Upper lobe of left lung (tissue), 4 donors: ENCODE data around the gene KLHL29.

ENCODE experiments used
- EP300 ChIP-seq, 4 donors: sonication (generic); formaldehyde crosslinking; IDR thresholded peaks; one replicate each; pipeline ENCODE4 v1.5.1; 2017; ENCODE audit warnings: antibody characterized with exemption in 4 of 4, control low read depth in 2 of 4
- POLR2A ChIP-seq, 4 donors: fragments of 450-650 bp; IDR thresholded peaks; one replicate each; pipeline ENCODE4 v1.5.1; 2016 to 2017; ENCODE audit warnings: antibody characterized with exemption in 4 of 4, mild to moderate bottlenecking in 2 of 4
- POLR2AphosphoS5 ChIP-seq, 2 donors: sonication (generic); formaldehyde crosslinking; IDR thresholded peaks; one replicate each; pipeline ENCODE4 v1.5.1; 2017; ENCODE audit warnings: antibody characterized with exemption in 2 of 2
- TF ChIP-seq, protein P1 (sequence below), 6 experiments: fragments of 450-650 bp in 4 of 6; fragments of 200-600 bp in 2 of 6; sonication (generic) in 2 of 6; IDR thresholded peaks; one replicate each; pipeline ENCODE4 v1.5.1; 2016 to 2019; ENCODE audit warnings: antibody characterized with exemption in 6 of 6

GRCh38 chr2:23681356-23682140, 296.6 kb downstream of the KLHL29 start:
- TF ChIP-seq, protein P1, sequence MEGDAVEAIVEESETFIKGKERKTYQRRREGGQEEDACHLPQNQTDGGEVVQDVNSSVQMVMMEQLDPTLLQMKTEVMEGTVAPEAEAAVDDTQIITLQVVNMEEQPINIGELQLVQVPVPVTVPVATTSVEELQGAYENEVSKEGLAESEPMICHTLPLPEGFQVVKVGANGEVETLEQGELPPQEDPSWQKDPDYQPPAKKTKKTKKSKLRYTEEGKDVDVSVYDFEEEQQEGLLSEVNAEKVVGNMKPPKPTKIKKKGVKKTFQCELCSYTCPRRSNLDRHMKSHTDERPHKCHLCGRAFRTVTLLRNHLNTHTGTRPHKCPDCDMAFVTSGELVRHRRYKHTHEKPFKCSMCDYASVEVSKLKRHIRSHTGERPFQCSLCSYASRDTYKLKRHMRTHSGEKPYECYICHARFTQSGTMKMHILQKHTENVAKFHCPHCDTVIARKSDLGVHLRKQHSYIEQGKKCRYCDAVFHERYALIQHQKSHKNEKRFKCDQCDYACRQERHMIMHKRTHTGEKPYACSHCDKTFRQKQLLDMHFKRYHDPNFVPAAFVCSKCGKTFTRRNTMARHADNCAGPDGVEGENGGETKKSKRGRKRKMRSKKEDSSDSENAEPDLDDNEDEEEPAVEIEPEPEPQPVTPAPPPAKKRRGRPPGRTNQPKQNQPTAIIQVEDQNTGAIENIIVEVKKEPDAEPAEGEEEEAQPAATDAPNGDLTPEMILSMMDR (IDR thresholded peaks at IDR 0.05): no peak
- no peak for TF ChIP-seq EP300 (IDR thresholded peaks at IDR 0.05)
- TF ChIP-seq POLR2AphosphoS5 (IDR thresholded peaks at IDR 0.05): no peak
- no peak for TF ChIP-seq POLR2A (IDR thresholded peaks at IDR 0.05)
